ENCODE measurements around the gene DOCK3.
"Not testable (repeated sequence)": the region's sequence is repeated elsewhere in the genome, so short reads cannot be mapped to it uniquely, and the experiment has no call there.

Gene DOCK3

DNA sequence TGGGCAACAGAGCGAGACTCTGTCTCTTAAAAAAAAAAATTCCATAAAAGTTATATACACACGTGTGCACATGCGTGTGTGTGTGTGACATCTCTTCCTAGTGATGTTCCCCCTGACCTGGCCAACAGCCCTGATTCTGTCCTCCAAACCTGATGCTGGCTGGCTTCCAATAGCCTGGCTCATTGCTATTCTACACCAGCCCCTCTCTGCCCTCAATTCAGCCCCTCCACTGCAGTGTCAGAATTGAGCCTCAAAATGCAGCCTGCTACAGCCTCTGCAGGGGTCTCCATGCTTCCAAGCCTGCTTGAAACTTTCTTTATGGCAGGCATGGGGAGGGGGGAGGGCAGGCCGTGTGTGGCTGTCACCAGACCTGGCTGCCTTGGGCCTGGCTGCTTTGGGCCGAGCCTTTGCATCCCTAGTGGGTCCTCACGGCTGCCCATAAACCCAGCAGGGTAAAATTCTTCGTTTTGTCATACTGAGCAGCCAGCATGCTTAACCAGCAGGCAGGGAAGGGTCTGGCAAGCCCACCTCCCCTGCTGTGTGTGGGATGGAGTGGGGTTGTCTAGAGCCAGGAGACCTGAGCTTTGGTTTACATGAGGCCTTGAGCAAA is 22.7 kb upstream of the DOCK3 start:
- DNase-seq (ENCODE audit: low read depth), result no peak

DNA sequence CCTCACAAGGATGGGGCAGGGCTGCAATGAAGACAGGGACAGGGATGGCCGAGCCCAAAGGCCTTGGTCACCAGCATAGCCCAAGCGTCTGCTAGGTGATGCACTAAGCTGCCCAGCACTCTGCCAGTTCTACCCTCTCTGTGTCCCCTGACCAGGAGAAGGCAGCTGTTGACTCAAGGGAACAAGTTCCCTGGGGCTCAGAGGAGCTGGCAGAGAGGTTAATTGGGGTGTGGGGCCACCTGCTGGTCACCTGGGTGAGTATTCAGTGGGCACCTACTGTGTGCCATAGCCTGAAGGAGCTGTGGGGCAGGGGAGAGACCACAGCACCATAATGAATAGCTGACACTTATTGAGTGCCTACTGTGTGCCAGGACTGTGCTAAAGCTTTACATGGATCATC is 22.0 kb upstream of the DOCK3 start:
- DNase-seq (ENCODE audit: low read depth), result no peak

DNA sequence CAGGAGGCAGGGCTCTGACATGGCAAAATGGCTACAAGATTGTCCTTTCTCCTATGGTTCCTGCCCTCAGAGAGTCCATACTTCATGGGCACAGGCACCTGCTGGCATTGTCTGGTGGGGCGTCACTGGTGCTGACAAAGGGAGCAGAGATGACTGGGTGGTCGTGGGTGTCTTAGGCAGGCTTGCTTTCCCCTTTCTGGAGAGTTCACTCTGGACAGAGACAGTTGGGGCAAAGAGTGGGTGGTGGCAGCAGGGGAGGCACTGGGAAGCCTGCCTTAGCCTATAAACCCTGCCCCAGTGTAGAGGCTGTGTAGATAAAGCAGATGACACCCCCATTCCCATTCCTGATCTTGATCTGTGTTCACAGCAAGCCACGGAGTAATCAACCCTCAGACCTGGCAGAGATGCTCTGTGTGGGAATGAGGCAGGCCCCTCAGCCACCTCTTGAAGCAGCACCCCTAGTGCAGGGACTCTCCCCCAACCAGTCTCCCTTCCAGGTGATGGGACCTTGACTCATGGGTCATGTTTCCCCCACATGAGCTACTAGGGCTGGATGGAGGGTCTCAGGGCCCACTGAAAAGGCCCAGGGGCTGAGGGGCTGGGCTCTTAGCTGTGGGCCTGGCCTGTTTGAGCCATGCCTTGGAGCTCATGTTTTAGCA is 20.7 kb upstream of the DOCK3 start:
- no peak for DNase-seq (ENCODE audit: low read depth)

DNA sequence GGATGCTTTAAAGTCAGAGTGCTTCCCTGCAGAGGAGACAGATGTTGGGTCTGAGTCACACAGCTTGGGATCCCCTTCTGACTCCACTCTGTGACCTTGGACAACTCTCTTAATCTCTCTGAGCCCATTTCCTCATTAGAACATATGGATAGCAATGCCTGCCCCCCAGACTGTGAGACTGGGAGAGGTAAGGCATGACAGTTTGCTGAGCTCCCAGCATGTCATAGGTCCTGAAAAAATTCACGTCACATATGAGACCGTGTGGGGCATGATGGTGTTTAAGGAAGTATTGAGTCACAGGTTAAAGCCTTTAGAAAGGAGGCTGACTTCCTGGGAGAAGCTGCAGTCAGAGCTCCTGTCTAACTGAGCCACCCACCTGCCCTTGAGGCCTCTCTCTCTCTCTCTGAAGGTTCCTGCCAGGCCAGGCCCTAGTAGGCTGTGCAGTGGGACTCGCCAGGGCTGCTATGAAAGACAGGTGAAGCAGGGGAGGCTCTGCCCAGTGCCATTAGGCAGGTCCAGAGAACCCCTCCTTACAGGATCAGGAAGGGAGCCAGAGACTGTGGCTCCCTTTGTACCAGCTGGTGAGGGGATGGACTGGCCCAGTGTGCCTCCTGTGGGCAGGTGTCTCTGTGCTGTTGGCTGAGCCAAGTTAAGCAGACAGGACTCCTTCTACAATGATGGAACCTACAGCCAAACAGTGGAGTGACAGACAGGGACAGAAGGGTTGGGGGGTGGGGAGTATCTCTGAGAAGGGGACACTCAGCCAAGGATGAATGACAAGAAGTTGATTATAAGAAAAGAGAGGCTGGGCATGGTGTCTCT is 19.5 kb upstream of the DOCK3 start:
- DNase-seq (ENCODE audit: low read depth), result no peak

DNA sequence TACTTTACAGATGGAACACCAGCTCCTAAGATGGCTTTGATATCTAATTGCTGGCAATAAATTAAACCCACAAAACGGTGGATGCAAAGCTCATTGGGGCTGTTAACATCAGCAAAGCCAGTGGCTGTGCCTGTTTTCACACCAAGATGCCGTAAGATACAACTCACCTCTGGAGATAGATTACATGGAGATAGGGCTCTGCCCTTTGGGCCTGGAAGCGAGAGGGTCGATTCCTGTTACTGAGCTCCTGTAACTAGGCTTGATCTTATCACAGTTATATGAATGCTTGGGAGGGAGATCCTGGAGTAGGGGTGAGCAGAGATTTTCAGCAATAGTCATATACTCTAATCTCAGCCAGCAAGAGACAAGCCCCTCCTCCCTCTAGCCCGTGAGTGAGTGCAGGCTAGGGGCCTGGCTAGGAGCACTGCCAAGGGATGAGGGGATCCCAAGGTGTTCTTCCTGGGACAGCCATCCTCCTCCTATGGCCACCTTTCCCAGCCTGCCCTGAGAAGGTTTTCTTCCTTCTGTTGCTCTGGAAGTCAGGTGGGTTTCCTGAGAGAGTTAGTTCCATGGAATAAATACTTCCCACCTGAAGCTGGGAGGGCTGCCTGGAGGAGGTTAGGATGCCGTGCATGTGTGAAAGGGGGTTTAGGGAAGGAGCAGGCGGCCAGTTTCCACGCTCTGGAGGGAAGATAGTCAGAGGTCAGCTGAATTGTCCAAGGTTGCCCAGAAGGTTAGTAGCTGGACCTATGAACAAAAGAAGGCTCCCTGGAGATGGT is 18.1 kb upstream of the DOCK3 start:
- no peak for DNase-seq (ENCODE audit: low read depth)

DNA sequence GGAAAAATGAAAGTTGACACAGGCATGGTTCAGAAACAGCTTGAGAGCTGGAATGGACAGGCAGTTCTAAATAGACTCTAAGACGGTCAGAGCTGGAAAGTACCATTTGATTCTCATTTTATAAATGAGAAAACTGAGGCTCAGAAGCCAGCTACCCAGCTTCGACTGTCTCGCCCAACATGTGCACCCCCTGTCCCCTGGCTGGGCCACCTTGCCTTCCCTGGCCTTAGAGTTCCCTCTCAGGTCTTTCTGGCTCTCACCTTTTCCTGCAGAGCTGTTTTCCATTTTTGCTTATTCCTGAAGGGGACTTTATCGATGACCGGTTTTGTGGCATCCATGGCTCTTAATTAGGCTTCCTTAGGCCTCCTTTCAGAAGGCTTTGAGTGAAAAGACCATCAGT is 17.3 kb upstream of the DOCK3 start:
- no peak for DNase-seq (ENCODE audit: low read depth)

DNA sequence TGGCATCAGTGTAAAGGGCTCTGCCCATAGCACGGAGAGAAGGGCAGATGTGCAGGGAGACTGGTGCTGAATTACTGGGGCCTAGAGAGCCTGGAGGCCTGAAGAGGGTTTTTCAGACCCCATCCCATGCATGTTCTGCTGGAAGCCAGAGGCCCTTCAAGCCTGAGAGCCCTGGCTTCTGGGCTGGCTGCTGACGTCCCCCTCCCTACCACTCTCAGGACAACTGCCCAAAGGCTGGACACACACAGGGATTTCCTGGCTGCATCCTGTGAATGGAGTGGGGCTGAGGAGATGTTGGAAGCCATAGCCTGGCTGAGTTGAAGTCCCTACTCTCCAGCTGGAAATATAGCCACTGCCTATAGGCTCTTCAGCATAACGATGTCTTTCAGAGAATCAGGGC is 16.9 kb upstream of the DOCK3 start:
- DNase-seq (ENCODE audit: low read depth), result no peak

DNA sequence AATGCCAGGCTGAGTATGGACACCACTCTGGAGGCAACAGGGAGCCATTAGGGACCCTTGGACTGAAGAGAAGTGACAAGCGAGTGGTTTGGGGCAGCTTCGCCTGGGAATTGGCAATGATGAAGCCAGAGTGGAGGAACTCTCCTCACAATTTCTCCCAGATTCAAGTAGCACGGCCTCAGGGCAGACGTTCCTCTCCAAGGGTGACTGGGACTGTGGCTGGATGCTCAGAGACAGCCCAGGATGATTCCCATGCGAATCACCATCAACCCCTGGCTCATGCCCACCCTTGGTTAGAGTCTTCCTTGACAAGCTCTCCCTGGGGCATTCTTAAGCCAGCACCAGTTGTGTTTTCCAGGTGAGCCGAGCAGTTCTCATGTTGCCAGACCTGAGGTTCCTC is 16.3 kb upstream of the DOCK3 start:
- DNase-seq (ENCODE audit: low read depth), result no peak

DNA sequence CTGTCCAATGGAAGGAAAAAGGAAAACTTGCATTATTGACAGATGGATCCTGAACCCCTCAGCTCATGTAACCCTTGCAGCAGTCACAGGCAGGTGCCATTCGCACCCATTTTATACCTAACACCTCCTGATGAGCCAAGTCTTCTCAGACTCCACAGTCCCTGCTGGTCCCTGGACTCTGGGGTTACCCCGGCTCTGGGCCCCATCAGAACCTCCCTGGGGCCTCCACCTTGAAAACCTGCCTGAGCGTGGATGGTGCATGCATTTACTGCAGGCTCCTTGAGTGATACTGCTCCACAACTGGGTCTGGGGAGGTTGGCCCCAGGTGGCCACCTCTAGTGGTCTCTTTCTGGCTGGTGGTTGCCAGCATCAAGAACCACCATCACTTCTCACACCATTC is 15.9 kb upstream of the DOCK3 start:
- no peak for DNase-seq (ENCODE audit: low read depth)

DNA sequence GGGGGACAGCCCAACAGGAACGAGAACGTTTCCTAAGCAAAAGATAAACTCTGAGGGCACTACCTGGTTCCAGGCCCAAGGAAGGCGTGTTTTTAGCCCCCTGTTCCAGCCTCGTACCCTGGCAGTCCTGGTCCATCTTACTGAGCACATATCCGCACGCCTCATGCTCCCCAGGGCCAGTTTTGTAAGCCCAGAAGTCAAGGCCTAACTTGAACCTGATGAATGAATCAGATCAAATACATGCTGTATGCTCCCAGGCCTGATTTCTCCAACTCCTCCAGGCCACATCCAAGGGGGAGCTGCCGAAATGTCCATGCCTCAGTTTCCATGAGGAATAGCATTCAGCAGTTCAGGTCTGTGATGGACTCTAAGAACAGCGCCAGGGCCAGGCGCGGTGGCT is 14.3 kb upstream of the DOCK3 start:
- no peak for DNase-seq (ENCODE audit: low read depth)

DNA sequence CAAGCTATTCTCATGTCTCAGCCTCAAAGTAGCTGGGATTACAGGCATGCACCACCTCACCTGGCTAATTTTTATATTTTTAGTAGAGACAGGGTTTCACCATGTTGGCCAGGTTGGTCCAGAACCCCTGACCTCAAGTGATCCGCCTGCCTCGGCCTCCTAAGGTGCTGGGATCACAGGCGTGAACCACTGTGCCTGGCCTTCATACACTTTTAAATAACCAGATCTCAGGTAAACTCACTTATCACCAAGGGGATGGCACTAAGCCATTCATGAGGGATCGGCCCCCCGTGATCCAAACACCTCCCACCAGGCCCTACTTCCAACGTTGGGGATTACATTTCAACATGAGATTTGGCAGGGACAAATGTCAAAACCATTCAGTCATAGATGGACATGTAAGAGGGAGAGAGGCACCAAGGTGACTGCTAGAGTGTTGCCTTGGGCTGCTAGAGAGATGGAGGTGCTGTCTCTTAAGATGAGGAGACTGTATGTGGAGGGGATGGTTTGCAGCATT is 13.3 kb upstream of the DOCK3 start:
- no peak for DNase-seq (ENCODE audit: low read depth)

DNA sequence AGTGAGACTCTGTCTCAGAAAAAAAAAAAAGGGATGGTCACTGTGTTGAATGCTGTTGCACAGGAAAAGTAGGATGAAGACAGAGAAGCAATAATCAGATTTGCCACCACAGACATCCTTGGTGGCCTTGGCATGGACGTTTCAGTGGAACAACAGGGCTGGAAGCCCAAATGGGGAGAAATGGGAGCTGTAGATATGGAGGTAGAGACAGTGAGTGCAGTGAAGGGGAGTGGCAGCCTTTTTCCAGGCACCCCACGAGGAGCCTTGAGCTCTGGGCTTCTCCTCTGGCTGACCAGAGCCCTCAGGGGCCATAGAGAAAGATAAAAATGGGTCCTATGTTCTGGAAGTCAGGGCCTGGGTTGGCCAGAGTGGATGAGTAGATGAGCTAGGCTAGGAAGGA is 12.3 kb upstream of the DOCK3 start:
- DNase-seq (ENCODE audit: low read depth), result no peak

DNA sequence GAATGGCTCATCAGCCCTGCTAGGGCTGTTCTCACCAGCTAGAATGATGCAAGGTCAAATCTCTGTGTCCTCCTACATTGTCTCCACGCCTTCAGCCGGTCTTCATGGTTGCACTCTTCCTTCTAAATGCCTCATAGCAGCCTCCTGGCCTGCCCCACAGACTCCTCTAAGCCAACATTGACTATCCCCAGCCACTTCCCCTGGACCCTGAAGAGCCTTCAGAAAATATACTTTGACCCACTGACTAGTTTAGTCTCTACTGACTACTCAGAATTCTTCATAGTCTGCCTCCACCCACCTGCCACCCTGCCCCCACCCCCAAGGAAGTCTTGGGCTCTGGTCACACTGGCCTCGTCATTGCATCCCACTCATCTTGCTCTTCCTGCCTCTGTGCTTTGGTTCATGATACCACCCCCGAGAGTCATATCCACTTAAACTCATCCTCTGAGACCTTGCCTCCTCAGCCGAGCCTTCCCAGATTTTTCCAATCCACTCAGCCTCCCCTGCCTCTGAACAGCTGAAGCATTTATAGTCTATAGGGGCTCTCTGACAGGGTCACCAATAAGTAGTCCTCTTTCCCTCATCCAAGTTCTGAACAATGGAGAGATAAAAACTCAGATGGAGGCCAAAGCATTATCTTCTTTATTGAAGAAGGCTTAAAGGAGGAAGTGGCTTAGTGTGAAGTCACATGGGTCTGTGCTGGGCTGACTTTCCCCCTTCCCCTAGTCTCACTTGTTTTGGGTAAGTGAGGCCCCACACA is 9.5 kb upstream of the DOCK3 start:
- DNase-seq (ENCODE audit: low read depth), result no peak

DNA sequence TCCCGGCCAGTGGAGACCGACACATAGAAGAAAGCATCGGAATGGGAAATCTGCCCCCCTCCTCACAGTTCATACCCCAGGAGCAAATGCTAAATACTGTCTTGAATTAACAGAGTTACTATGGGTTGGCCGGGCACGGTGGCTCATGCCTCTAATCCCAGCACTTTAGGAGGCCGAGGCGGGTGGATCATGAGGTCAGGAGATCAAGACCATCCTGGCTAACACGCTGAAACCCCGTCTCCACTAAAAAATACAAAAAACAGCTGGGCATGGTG is 8.9 kb upstream of the DOCK3 start:
- not testable (repeated sequence) for DNase-seq (ENCODE audit: low read depth)

DNA sequence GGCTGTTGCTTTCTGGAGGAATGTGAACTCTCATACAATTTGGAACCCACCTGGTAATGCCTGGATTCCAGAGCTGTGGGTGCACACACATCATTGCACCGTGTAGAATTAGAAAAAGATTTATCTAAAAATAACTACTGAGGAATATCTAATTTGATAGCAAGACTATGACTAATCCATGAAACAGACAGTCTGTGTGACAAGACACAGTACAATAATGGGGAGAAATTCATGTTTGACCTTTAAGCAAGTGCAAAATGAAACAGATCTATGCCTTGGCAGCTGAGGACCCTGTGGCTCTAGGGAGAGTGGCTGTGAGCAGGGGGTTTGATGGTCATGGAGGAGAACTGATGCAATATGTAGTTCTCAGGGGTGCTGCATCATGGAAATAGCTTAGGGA is 7.9 kb upstream of the DOCK3 start:
- DNase-seq (ENCODE audit: low read depth), result no peak

DNA sequence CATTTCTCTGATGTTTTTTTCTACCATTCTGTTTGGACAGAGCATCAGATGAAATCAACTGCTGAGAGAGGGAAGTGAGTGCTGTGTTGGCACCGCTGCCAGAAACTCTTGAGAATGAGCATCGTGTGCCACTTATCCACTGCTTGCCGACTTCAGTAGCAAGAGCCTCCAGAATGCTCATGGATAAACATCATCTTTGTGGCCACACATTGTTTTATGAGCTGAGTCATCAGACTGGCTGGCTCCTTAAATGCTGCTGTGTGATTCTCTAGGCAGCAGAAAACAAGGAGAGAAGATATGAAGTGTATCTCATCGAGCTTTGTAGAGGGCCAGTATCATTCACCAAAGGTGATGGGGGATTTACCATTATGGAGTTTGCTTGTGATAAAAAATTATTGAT is 3.4 kb upstream of the DOCK3 start:
- no peak for DNase-seq (ENCODE audit: low read depth)

DNA sequence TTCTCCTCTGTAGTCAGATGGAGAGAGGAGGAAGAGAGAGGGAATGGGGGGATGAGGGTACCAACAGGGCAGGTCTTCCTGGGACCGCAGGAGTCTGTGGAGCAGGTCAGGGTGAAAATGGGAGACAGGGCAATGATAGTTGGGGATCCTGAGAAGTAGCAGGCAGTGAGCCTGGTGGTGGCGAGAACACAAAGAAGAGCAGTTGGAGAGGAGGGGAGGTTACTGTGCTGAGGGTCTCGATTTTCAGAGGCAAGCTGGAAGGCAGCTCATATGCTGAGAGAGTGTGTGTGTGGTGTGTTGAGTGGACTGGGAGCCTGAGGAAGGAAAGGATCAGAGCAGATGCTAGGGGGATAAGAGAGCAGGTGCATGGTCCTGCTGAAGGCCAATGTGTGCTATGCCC is 2.1 kb upstream of the DOCK3 start:
- no peak for DNase-seq (ENCODE audit: low read depth)

DNA sequence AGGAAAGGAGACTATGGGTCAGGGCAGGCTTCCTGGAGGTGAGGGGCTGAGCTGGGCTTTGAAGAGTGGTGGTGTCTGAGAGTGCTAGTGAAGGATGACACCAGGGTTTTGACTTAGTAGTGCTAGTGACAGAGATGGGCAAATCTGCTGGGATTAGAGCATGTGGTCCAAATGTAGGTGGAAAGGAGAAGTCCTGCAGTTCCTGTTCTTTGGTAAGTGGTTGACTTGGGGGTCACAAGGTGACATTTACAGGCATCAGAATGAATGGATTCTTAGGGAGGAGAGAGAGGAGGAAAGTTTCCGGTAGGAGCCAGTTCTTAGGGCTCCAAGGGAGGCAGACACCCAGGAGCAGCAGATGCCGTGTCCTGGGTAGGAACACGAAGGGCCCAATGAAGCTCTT is 796 bp upstream of the DOCK3 start:
- no peak for DNase-seq (ENCODE audit: low read depth)

DNA sequence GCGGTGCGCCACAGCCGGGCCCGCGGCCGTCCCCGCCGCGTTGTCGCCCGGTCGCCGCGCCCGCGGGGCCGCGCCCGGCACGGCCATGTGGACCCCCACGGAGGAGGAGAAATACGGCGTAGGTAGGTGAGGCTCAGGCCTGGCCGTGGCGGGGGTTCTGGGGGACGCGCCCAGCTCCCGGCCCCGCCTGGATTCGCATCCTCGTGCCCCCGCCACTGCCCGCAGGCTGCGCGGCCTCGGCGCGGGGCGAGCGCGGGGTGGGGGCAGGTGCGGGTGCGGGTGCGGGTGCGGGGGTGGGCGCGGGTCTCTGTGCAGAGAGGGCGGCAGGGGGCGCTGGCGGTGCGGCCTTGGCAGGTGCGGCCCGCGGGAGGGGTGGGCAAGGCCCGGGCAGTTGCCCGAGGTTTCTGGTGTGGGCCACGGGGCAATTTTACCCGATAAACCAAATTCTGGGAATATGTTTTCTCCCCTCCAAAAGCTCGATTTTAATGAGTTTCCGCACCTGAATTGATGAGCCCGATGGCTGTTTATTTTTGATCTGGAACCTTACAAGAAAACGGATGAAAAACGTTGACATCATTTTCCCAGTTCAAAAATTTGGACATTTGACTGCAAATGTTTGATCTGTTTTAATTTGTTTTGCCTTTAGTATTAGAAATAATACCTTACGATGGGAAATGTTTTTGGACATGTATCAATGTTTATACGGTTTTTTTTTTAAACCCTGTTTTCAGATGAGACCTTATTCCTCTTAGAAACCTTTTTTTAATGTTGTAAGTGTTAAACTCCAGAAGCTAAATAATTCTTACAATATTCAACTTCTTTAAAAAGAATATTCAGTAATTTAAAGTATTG is 678 bp downstream of the DOCK3 start:
- DNase-seq (ENCODE audit: low read depth), result no peak

DNA sequence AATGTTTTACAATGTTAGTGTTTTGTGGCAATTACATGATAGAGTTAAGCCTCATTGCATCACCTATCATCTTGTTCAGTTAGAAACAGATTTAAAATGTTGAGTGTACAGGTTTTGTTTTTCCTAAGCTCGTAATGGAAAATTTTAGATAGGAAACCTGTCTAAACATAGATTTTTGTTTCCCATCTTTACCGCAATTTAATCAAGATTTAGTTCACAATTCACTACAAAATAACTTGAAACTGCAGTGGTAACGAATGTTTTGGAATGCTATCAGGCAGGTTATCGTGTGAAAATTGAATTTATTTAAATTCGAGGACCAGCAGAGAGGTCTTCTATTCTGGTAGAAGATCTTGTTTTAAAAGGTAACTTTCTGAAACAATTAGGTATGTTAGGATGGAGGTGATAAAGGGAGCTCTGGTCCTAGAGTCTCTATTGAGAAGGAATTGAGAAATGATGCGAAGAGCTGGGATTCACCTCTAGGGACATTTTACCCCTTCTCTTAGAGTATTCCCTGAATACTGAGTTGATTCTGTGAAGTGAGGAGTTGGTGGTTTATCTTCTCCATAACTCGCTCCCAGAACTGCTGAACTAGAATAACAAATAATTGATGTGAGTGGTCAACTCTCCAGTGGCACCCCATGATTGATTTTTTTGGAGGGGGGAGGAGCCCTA is 1.4 kb downstream of the DOCK3 start:
- no peak for DNase-seq (ENCODE audit: low read depth)

All from T-helper 22 cell (primary cell).